HG03432 (cell line): ENCODE results near the gene HOXB7.

Source experiments
- ATAC-seq: cut with Tn5 transposase; IDR thresholded peaks from one replicate; pipeline ENCODE4 v1.9.1; 2021; ENCODE audit warnings: mild to moderate bottlenecking, moderate library complexity; ENCODE audit not compliant: unreplicated experiment

HOXB7 gene

DNA sequence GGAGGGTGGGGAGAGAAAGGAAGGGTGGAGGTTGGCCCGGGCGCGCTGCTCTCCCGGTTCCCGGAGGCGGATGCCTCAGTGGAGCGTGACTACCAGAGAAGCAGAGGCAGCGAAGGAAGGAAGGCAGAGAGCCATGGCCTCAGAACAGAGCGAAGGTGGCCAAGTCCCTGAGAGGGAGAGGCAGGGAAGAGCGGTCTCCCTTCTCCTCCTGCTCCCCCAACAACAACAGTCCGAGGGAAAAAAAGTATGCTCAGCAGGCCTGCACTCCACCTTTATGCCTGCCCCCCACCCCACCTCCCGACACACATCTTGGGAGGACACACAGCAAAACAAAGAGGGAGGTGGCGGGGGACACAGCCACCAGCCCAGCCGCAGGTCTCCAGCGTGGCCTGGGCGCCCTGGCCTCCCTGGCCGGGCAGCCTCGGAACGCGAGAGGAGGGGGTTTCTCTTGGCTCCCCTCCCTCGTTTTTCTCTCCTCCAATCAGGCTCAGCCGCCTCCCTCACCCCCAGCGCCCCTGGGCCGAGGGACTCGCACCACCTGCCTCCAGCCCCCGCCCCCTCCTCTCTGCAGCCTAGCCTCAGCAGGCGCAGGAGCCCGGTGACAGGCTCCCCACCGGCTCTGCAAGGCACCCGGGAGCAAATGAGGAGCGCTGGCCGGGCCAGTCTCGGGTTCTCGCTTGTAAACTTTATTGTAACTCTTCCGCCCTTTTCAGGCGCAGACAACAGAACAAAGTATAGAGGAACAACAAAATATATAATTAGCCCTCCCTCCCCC lies 1.1 kb upstream of the HOXB7 start:
- ATAC-seq = no peak

DNA sequence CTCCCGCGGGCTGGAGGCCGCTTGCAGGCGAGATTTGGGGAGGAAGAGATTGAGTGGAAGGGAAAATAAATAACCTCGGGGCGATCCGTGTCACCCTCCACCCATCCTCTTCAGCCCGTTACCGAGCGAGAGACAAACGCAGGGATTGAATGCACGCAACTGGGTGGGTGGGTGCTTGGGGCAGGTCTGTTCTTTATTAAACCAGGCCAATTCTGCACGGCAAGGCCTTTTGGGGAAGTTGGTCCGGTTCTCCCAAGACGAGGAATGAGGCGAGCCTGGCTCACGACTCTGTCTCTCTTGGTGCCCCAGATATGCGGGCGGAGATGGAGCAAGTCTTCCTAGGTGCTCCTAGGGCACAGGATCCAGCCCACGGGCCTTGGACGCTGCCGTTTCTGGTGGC lies 396 bp upstream of the HOXB7 start:
- no peak for ATAC-seq

DNA sequence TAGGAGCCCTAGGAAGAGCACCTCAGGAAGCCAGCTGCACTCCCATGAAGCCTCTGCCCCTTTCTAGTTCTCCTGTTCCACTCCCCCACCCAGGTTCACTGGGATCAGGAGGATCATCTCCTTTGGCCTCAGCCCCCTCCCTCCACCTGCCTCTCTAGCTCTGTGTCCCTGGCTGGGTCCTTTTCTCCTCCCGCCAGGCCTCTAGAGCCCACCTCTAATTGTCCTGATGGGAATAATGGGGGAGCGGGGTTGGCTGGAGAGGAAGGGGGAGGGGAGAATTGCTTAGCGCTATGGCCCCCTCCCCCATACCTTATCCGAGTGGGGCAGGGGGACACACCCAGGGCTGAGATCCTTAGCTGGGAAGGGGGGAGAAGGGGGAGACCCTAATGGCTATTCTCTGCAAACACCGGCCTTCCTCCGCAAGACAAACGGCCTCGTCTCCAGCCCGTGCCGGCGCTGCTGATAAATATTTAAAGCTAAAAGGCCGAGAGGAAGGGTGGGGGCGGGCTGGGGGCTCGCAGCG lies 997 bp downstream of the HOXB7 start:
- no peak for ATAC-seq

DNA sequence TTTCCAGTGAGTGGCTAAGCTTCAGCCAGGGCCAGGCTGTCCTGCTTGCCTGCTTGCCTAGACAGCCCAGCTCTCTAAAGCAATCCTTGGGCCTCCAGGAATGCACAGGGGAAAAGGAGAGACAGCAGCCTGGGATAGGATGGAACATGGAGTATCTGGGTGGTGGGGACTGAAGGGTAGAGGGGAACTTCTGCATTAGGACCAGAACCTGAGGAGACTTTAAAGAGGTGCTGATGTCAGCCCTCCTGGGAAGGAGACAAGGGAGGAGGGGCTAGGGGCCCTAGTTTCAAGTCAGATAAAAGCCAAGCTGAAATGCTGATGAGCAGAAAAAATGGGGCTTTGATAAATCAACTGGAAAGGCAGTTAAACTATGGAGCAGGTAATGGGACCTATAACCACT lies 1.8 kb downstream of the HOXB7 start:
- ATAC-seq = no peak

DNA sequence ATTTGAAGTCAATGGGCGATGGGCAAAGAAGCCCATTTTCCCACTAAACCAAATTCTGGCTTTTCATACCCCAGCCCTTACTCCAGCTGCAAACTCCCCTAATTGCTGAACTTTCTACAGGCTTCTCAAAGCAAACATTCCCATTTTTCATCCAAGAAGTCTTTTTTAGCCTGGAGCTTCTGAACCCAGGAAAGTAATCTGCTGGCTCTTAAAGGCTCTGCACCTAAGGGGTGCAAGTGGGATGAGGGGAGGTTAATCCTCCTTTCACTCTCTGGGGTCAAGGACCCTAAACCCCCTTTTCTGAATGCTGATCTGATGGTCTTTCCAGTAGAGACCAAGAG lies 2.4 kb downstream of the HOXB7 start:
- no peak for ATAC-seq

DNA sequence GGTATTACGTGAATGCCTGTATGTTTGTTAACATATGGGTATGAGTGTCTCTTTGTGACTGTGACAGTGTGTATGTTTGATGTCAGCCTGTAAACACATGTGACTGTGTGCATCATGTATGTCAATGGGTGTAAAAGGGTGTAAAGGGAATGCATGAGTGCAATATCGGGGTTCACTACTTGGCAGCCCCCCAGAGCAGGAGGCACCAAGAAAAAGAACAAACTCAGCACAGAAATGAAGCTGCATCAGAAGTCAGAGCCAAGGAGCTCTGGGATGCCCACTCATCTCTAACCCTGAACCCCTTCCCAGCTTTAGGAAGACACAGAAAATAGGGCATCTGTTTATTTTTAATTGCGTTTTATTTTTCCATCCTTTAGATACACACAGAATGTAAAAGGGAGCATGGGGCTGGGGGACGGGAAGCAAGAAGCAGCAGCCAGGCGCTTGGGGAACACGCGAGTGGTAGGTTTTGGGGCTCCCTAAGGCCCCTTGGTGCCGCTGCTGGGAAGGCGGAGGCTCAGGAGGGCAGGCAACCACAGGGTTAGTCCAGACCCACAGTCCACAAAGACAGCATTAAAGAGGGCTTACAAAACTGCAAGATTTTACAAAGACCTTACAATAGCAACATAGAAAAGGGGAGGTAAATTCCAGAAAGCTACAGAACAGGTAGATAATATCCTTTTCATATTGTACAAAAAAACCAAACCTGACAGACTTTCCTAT lies 3.8 kb downstream of the HOXB7 start:
- ATAC-seq = no peak

DNA sequence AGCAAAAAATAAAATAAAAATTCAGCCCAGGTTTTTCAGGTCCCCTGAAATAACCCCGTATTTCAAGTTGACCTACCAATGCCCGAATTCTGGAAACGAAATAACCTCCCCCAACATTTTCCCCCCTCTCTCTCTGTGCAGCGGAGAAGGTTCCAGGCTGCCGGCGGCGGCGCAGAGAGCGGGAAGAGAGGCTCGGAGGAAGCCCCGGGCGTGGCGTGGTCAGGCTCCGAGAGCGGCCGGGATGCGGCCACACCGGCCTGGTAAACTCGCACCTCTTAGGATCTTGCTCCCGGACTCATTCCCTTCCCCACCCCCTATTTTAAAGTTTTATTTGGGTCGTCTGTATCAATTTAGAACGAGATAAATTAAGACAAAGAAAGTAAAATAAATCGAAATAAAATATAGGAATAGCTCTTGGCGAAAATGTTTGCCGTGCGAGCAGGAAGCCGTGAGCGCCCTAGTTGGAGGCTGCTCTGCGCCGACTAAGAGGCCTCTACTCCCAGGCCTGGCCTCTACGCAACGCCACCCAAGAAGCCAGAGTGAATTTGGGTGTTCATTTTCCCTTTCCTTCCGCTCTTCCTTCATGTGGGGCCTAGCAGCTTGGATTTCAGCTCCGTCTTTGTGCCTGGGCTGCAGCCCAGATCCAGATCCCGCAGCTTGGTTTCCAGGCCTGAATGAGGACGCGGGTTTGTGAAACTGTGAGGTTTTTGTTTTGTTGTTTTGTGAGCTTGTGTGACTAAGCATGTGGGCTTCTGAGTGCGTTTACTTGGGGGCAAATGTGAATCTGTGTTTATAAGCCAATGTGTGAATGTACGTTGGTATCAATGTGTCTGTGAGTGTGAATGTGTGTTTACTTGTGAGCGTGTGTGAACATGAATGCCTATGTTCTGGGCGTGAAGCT lies 4.6 kb downstream of the HOXB7 start:
- ATAC-seq = no peak

DNA sequence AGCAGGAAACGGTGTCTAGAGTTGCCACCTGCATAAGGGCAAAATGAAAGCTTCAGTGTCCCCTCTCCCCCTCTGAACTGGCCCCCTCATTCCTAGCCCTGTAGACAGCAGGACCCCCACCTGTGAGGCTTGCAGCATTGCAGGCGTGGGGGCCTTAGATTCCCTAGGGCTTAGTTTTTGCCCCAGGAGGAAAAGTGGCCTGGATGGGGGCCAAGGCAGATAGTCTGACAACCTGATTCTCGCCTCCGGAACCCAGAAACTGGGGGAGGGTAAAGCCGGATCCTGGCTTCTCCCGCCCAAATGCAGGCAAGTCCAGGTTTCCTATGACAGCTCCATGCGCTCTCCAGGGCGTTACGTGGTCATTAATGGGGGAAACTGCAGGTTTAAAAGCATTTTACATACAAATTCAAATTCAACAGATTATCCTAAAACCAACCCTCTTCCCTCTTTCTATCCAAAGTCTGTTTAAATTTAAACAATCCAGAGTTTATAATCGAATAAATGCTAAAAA lies 5.4 kb downstream of the HOXB7 start:
- no peak for ATAC-seq

DNA sequence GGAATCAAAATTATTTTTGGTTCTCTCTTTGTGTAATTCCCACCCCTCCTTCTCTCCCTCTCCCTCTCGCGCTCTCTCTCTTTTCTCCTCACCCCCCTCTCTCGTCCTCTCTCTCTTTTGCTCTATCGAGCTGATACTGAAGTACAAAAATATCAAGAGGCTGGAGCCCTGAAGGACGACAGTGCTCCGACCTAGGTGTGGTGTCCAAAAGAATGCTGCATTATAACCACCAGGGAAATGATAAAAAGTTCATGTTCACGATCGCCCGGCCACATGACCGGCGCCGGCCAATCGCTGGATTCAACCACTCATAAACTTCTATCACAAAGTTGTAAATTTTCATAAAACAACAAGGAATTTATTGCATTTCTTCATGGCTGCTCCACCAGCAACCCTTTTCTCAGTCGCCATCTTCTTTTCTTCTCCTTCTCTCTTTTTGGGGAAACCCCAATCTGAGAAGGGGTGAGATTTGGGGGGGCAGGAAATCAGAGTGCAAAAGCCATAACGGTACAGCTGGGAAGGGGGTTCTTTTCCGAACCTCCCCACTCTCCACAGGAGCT lies 6.0 kb downstream of the HOXB7 start, which contains the start of gene HOXB6:
Gene HOXB6 (minus strand): TSS at position 217 of the 560 bp plus-strand sequence. CDS start 6,836 bp downstream, outside the sequence.
- ATAC-seq = no peak

DNA sequence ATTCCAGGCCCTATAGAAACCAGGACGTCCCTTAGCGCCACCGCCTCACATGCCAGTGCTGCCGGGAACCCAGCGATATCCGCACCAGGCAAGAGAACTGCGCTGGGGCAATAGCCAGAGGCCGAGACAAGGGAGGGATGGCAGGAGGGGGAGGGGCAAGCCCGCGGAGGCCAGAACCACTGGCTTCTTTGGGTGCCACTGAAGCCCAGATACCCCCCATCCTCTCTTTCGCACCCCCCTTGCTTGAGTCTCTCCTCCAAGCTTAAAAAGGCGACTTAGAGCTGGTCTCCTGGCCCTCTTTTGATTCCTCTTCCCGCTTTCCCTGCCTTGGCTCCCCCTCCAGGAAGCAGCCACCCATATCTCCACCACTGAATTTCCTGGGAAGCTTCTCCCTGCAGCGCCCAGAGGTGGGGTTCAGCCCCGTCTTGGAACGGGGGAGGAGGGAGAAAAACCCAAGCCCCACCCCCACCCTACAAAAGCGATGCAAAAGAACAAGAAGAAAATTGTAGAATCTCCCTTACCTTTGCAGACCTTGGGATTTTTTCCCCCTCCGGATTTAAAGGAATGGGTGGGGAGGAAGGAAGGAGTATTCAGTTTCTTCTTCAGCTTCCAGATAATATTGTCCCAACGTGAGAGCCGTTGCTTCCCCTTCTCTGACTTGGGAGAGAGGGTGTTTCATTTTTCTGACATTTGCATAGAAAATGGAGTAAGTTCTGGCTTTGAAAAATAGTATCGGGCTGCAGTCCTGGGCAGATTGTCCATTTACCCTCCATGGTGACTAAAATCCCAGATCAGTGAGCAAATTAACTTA lies 6.7 kb downstream of the HOXB7 start:
- ATAC-seq = no peak

DNA sequence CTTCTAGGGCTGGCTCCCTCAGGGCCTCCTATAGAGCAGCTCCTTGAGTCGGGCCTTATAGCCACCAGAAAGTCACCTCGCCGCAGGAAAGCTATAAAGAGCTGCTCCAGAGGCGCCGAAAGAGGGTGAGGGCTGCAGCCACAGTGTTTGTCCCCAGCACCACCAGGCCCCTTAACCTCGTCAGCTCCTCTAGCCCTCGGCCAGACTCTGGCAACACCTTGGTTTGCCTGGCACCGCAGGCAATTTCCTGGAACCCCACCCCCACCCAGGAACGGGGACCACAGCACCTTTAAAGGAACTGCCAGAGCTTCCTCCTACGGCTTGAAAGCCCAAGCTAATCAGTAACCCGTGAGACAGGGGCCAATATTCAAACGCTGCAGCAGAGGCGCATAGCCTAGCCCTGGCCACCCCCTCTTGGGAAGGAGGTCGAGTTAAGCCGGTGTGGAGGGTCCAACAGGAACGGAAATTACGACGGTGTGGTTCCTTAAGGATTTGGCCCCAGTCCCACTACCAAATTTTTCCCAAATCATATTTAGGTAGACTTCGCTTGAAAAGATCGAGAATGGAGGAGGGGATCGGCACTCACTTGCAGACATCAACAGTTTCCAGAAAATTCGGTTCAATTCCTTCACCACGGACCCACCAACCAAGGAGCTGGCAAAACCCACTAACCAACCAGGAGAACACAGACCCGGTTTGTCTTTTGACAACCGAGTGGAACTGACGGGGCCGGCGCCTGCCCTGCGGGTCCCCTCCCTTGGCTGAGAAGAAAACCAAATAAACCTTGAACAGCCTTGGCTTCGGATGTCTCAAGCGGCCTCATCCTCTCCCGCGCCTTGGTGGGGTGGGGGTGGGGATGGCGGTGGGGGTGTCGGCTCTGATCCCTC lies 9.0 kb downstream of the HOXB7 start:
- no peak for ATAC-seq

DNA sequence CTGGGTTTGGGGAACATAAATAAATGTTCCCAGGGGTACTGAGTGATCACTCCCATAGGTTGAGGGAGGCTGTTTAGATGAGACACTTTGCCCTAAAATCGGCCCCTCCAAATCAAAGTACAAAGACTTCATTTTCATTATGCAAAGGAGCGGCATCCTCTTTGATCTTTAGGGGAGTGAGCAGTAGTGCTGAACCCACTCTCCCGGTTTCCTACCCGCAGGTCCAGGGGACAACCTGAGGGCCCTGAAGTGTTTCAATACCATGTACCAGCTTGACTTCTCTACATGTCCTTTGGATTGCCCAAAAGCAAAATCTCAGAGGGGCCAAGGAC lies 9.6 kb downstream of the HOXB7 start:
- ATAC-seq = no peak

DNA sequence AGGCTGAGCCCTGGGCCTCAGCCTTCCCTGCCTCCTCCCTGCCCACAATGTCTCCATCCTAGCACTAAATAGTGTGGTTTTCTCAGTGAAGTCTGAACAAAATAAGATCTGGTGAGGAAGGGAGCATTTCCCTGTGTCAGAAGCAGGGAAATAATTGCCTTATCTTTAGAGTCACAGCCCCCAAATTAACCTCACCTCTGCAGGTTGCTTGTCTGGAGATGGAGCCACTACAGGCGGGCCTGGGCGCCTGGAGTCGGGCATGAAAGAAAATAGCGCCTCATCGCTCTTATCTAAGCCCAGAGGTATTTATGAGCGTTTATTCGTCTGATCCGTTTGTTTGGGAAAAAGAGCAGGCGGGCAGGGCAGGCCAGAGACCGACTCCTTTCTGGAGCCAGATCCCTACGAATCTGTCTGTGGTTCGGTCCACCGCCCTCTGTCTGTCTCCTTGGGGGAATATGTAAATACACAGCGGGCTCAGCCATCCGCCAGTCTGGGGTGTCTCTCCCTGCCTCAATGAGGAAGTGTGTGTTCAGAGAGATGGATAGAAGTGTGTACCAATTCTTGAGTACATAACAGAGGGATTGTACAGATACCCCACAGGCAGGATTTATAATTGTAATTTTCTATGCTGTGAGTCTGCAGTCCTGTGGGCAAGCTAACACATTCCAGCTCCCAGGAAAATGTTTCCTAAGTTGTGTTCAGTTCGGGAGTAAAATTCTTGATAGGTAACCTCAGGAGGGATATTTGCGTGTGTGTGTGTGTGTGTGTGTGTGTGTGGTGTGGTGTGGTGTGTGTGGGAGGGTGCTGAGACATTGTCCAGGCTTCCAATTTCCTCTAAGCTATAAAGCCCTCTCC lies 10.3 kb downstream of the HOXB7 start:
- ATAC-seq = no peak

DNA sequence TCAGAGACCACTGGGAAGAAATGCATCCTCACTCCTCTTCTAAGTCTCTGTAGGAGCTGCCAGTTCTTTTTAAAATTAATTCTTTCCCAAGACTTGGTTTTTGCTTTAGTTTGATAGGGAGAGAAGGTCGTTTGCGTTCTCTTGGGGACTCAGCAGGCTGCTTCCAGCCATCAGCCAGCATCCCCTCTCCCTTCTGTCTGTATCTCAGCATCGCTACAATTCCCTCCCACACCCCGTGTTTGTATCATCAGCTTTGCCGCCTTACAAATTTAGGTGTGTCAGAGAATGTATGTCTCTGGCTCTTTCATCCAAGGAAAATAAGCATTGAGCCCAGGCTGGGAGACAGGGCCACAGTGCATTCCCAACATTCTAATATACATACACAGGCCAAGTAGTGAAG lies 11.5 kb downstream of the HOXB7 start:
- ATAC-seq = no peak

DNA sequence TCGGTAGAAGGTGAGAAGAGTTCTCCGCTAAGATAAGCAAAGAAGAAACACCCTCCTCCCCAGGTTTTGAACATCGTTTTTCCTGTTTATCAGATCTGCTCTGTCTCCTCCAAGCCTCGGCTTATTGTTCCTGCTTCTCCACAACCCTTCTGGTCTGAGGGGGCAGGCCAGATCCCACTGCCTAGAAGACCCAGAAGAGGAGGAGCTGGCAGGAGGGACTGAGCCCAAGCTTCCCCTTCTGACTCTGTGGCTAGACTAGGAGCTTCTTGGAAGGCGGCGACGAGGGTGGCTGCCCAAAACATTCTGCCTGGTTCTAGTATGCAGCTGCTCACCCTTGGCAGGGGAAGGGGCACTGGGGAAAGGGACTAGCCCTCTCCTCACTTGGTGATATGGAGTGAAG lies 12.1 kb downstream of the HOXB7 start:
- no peak for ATAC-seq

DNA sequence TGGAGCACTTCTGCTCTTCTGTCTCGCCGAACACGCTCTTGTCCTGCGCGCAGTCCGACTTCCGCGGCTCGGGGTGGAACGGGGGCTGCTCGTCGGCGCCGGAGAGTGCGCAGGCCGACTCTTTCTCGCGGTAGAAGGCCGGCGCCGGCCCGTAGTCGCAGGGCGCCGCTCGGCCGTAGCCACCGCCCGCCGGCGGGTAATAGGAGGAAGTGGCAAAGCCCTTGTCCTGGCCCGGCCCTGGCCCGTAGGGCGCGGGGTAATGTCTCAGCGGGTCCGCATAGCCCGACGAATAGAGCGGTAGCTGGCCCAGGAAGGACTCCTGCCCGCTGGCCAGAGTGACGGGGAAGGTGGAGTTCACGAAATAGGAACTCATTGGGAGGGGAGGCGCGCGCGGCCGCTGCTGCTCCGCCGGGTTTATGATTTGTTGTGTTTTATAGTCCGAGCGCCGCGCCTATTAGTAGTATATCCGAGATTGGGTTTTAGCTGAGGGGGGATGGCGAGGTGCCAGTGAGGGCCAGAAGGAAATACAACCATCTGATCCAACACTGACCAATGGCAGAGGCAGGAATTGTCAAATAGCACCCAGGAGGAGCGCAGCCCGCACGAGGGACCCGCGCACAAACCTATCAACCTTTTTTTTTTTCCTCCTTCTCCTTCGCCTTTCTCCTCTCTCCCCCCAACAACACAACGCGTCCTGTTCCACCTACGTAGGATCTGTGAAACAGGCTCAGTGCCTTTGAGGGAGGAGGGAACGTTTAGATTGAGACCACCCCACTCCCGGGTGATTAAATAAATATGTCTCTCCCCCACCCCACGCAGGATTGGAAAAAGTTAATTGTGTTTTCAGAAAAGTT lies 12.8 kb downstream of the HOXB7 start:
- ATAC-seq = peak; percentile 36

DNA sequence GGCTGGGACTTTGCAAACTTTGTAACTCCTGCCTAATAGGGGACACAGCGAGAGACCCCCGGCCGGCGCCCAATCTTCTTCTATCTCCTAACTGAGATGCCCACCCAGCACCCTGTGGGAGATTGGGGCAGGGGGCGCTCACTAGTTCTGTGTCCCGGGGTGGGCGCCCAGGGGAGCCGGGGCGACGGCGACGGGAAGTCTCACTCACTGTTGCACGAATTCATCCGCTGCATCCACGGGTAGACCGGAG lies 13.4 kb downstream of the HOXB7 start:
- ATAC-seq = no peak
